ENCODE results near the gene SNAPC4.

SNAPC4 gene

DNA sequence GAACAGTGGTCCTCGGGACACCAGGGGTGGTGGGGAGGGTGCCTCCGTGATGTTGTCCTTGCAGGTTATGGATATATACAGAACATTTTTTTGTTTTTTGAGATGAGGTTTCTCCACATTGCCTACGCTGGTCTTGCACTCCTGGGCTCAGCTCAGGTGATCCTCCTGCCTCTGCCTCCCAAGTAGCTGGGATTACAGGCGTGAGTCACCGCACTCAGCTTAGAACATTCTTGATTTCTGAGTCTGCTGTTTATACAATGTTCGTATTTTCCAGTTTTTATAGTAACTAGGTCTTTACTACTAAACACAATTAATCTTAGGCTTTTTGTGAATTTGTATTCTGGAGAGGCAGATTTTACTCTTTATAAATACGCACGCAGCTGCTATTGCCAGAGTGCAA, 16.5 kb upstream of the SNAPC4 start:
- TF ChIP-seq, protein P1, sequence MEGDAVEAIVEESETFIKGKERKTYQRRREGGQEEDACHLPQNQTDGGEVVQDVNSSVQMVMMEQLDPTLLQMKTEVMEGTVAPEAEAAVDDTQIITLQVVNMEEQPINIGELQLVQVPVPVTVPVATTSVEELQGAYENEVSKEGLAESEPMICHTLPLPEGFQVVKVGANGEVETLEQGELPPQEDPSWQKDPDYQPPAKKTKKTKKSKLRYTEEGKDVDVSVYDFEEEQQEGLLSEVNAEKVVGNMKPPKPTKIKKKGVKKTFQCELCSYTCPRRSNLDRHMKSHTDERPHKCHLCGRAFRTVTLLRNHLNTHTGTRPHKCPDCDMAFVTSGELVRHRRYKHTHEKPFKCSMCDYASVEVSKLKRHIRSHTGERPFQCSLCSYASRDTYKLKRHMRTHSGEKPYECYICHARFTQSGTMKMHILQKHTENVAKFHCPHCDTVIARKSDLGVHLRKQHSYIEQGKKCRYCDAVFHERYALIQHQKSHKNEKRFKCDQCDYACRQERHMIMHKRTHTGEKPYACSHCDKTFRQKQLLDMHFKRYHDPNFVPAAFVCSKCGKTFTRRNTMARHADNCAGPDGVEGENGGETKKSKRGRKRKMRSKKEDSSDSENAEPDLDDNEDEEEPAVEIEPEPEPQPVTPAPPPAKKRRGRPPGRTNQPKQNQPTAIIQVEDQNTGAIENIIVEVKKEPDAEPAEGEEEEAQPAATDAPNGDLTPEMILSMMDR (IDR thresholded peaks at IDR 0.05; ENCODE audit: poor library complexity, severe bottlenecking): no peak
- ATAC-seq (ENCODE audit: low read depth) (no peak), DNase-seq (ENCODE audit: low spot score) (no peak)
- Histone ChIP-seq H3K4me1 (ENCODE audit: insufficient read depth, poor library complexity, severe bottlenecking) (peaks cover 8% of the 10 kb centered on the region), H3K9me3 (ENCODE audit: severe bottlenecking) (no peaks in the 10 kb centered on the region), H3K4me3 (ENCODE audit: severe bottlenecking) (no peak overlapping the region), H3K27ac (ENCODE audit: poor library complexity, severe bottlenecking) (no peak overlapping the region), H3K36me3 (ENCODE audit: low read depth) (peaks cover 93% of the 10 kb centered on the region), H3K27me3 (ENCODE audit: insufficient read depth, poor library complexity, severe bottlenecking) (no peaks in the 10 kb centered on the region)

DNA sequence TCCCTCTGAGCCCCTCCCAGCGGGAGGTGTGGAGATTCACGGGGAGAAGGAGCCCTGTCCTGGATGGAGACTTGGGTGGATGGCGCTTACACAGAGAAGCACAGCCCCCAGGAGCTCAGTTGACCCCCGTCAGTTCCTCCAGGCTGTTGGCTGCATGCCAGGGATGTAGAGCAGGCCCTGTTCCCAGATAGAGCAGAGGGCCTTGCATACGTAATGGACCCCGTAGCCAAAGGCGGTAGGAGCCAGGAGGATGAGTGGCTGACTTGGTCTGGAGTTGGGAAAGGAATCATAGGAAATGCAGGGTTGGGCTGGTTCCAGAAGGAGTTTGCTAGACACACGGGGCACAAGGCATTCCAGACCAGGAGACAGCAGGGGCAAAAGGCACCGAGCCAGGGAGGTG, 13.0 kb upstream of the SNAPC4 start:
- Histone ChIP-seq H3K27ac (ENCODE audit: poor library complexity, severe bottlenecking) (no peak overlapping the region), H3K9me3 (ENCODE audit: severe bottlenecking) (no peaks in the 10 kb centered on the region), H3K4me1 (ENCODE audit: insufficient read depth, poor library complexity, severe bottlenecking) (peaks cover 8% of the 10 kb centered on the region), H3K27me3 (ENCODE audit: insufficient read depth, poor library complexity, severe bottlenecking) (no peaks in the 10 kb centered on the region), H3K36me3 (ENCODE audit: low read depth) (peaks cover 74% of the 10 kb centered on the region), H3K4me3 (ENCODE audit: severe bottlenecking) (no peak overlapping the region)
- DNase-seq (ENCODE audit: low spot score) (no peak), ATAC-seq (ENCODE audit: low read depth) (no peak)
- TF ChIP-seq, protein P1 (IDR thresholded peaks at IDR 0.05; ENCODE audit: poor library complexity, severe bottlenecking): no peak

DNA sequence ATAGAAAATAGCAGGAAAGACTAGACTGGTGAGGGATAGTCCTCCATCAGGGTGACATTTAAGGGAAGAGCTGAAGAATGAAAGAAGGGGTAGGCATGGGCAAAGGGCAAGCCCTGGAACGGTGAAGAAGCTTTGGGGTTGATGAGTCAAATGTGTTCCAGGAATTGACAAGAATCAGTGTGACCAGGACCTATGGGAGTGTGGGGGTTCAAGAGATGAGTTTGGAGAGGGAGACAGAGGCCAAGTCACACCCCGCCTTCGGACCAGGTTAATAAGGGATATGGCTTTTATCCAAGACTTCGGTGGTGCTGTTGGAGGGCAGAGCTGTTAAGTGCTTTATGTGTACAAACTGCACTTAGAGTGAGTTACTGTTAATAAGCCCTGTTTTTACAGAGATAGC, 11.4 kb upstream of the SNAPC4 start:
- no peaks in the 10 kb centered on the region for H3K9me3 ChIP-seq (ENCODE audit: severe bottlenecking)
- ATAC-seq (ENCODE audit: low read depth) (no peak), DNase-seq (ENCODE audit: low spot score) (no peak)
- peaks cover 8% of the 10 kb centered on the region for H3K4me1 ChIP-seq (ENCODE audit: insufficient read depth, poor library complexity, severe bottlenecking)
- peak overlapping the region; percentile 66 for H3K27ac ChIP-seq (ENCODE audit: poor library complexity, severe bottlenecking)
- H3K4me3 ChIP-seq (ENCODE audit: severe bottlenecking): peak overlapping the region; percentile 76
- TF ChIP-seq, protein P1 (IDR thresholded peaks at IDR 0.05; ENCODE audit: poor library complexity, severe bottlenecking): no peak
- H3K27me3 ChIP-seq (ENCODE audit: insufficient read depth, poor library complexity, severe bottlenecking): no peaks in the 10 kb centered on the region
- peaks cover 72% of the 10 kb centered on the region for H3K36me3 ChIP-seq (ENCODE audit: low read depth)

DNA sequence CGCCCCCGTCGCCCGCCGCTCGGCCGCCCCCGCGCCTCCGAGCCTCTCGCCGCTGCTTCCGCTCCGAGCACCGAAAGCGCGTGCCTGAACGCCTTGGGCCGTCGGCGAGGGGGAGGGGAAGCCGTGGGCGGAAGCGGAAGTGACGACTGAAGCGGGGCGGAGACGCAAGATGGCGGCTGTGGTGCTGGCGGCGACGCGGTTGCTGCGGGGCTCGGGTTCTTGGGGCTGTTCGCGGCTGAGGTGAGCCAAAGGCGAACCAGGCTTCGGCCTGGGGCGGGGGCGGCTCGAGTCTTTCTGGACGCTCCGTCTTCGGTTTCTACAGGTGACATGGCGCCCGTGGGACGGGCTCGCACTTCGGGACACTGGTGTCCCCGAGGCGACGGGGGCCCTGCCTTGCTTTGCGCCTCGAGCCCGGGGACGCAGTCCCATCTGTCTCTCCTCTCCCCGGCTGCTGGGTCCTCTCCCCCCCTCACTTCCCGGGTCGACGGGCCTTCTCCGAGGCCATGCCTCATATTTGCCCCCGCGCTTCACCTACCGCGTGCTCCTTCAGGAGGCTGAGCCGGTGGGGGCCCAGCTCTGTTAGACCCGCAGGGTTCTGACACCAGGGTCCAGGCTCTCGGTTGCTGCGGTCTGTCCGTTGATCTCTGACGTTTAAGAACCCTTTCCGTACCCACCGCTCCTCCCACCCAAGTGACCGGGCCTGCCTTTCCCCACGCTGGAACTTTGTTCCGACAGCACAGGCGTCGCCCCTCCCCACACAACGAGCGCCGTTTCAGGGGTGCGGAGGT, 10.7 kb upstream of the SNAPC4 start, which contains the start of the genes ENTR1 and PMPCA:
Gene ENTR1, minus strand, starts transcription at position 115 of the 788 bp plus-strand sequence. CDS start 217 bp downstream, outside the sequence.
Gene PMPCA, plus strand, starts transcription at position 159 of the 788 bp plus-strand sequence. Its CDS starts 11 bp downstream, at position 170.
- no peaks in the 10 kb centered on the region for H3K9me3 ChIP-seq (ENCODE audit: severe bottlenecking)
- H3K4me3 ChIP-seq (ENCODE audit: severe bottlenecking): peak within 1 kb of the TSS; percentile 76
- no peaks in the 10 kb centered on the region for H3K27me3 ChIP-seq (ENCODE audit: insufficient read depth, poor library complexity, severe bottlenecking)
- ATAC-seq (ENCODE audit: low read depth) (peak; percentile 71), DNase-seq (ENCODE audit: low spot score) (peak; percentile 89)
- TF ChIP-seq, protein P1 (IDR thresholded peaks at IDR 0.05; ENCODE audit: poor library complexity, severe bottlenecking): no peak
- H3K27ac ChIP-seq (ENCODE audit: poor library complexity, severe bottlenecking): peak within 1 kb of the TSS; percentile 66
- H3K4me1 ChIP-seq (ENCODE audit: insufficient read depth, poor library complexity, severe bottlenecking): peaks cover 8% of the 10 kb centered on the region
- peaks cover 72% of the 10 kb centered on the region for H3K36me3 ChIP-seq (ENCODE audit: low read depth)

Data from RWPE2 (cell line).